Measurements from ENCODE around the gene TNFRSF12A. TPM values are rescaled to one million over a fixed set of nuclear protein-coding genes. Genes with fewer than 3 reads are reported as not detected.
A peak's percentile ranks its signal among the peaks of the same experiment; 100 is the strongest.

Gene TNFRSF12A
- total and polyA plus RNA-seq, 2 donors (not counting 1 experiment from before 2014, with no cell fraction given), result 80.7 to 196 TPM

GRCh38 chr16:3000540-3000939 is 19.6 kb upstream of the TNFRSF12A start:
- no peak overlapping the region for H3K27ac ChIP-seq (ENCODE audit: insufficient read depth, low read length)
- no peak overlapping the region for H3K4me3 ChIP-seq (replicated peaks in 1 of 4; ENCODE audit: control extremely low read depth in 1 of 4, insufficient read depth in 1 of 4, low read depth in 3 of 4, low read length in 4 of 4)
- H3K79me2 ChIP-seq (ENCODE audit: control insufficient read depth, insufficient read depth, low read length), result no peaks in the 10 kb centered on the region
- no peaks in the 10 kb centered on the region for H3K9me3 ChIP-seq (ENCODE audit: control insufficient read depth, insufficient read depth, low read depth, low read length)
- TF ChIP-seq CTCF (conservative IDR thresholded peaks at IDR 0.05 in 1 of 2, IDR thresholded peaks at IDR 0.05 in 1 of 2; ENCODE audit: low read depth in 1 of 2, low read length in 2 of 2) (no peak), EZH2 (IDR thresholded peaks at IDR 0.05; ENCODE audit: low read length, missing control alignments) (no peak)
- no peaks in the 10 kb centered on the region for H4K20me1 ChIP-seq (ENCODE audit: control insufficient read depth, extremely low read depth, insufficient read depth, low read length)
- H3K4me2 ChIP-seq (ENCODE audit: extremely low read depth, insufficient read depth, low read length), result no peak overlapping the region
- H3K36me3 ChIP-seq (ENCODE audit: control insufficient read depth, insufficient read depth, low read length), result no peaks in the 10 kb centered on the region
- no peak for DNase-seq (ENCODE audit: low read depth in 2 of 2)
- H3K9ac ChIP-seq (ENCODE audit: insufficient read depth, low read length), result no peak overlapping the region
- no peaks in the 10 kb centered on the region for H3K27me3 ChIP-seq (ENCODE audit: control insufficient read depth, insufficient read depth, low read length)
- H3K4me1 ChIP-seq (ENCODE audit: control insufficient read depth, extremely low read depth, insufficient read depth, low read length), result no peaks in the 10 kb centered on the region
- H2AFZ ChIP-seq (ENCODE audit: low read length), result no peak overlapping the region

- no peak overlapping the region for H2AFZ ChIP-seq (ENCODE audit: low read length)
- H3K9me3 ChIP-seq (ENCODE audit: control insufficient read depth, insufficient read depth, low read depth, low read length), result no peaks in the 10 kb centered on the region
- no peak for TF ChIP-seq CTCF (conservative IDR thresholded peaks at IDR 0.05 in 1 of 2, IDR thresholded peaks at IDR 0.05 in 1 of 2; ENCODE audit: low read depth in 1 of 2, low read length in 2 of 2)
- TF ChIP-seq EZH2 (IDR thresholded peaks at IDR 0.05; ENCODE audit: low read length, missing control alignments), result no peak
- H3K27me3 ChIP-seq (ENCODE audit: control insufficient read depth, insufficient read depth, low read length), result no peaks in the 10 kb centered on the region
- H3K36me3 ChIP-seq (ENCODE audit: control insufficient read depth, insufficient read depth, low read length), result no peaks in the 10 kb centered on the region
- no peak overlapping the region for H3K27ac ChIP-seq (ENCODE audit: insufficient read depth, low read length)
- no peak overlapping the region for H3K9ac ChIP-seq (ENCODE audit: insufficient read depth, low read length)
- no peaks in the 10 kb centered on the region for H3K4me1 ChIP-seq (ENCODE audit: control insufficient read depth, extremely low read depth, insufficient read depth, low read length)
- no peaks in the 10 kb centered on the region for H3K79me2 ChIP-seq (ENCODE audit: control insufficient read depth, insufficient read depth, low read length)
- no peak overlapping the region for H3K4me3 ChIP-seq (replicated peaks in 1 of 4; ENCODE audit: control extremely low read depth in 1 of 4, insufficient read depth in 1 of 4, low read depth in 3 of 4, low read length in 4 of 4)
- no peaks in the 10 kb centered on the region for H4K20me1 ChIP-seq (ENCODE audit: control insufficient read depth, extremely low read depth, insufficient read depth, low read length)
- H3K4me2 ChIP-seq (ENCODE audit: extremely low read depth, insufficient read depth, low read length), result no peak overlapping the region
- DNase-seq (ENCODE audit: low read depth in 2 of 2), result no peak
Observed at GRCh38 chr16:3001316-3001715, 18.9 kb upstream of the TNFRSF12A start.

- Histone ChIP-seq H4K20me1 (ENCODE audit: control insufficient read depth, extremely low read depth, insufficient read depth, low read length) (no peaks in the 10 kb centered on the region), H3K9ac (ENCODE audit: insufficient read depth, low read length) (no peak overlapping the region), H3K36me3 (ENCODE audit: control insufficient read depth, insufficient read depth, low read length) (no peaks in the 10 kb centered on the region), H3K79me2 (ENCODE audit: control insufficient read depth, insufficient read depth, low read length) (no peaks in the 10 kb centered on the region), H3K9me3 (ENCODE audit: control insufficient read depth, insufficient read depth, low read depth, low read length) (no peaks in the 10 kb centered on the region), H3K27me3 (ENCODE audit: control insufficient read depth, insufficient read depth, low read length) (peaks cover 4% of the 10 kb centered on the region), H3K4me2 (ENCODE audit: extremely low read depth, insufficient read depth, low read length) (no peak overlapping the region), H3K4me3 (replicated peaks in 1 of 4; ENCODE audit: control extremely low read depth in 1 of 4, insufficient read depth in 1 of 4, low read depth in 3 of 4, low read length in 4 of 4) (no peak overlapping the region), H3K27ac (ENCODE audit: insufficient read depth, low read length) (no peak overlapping the region), H2AFZ (ENCODE audit: low read length) (no peak overlapping the region), H3K4me1 (ENCODE audit: control insufficient read depth, extremely low read depth, insufficient read depth, low read length) (no peaks in the 10 kb centered on the region)
- TF ChIP-seq EZH2 (IDR thresholded peaks at IDR 0.05; ENCODE audit: low read length, missing control alignments) (no peak), CTCF (conservative IDR thresholded peaks at IDR 0.05 in 1 of 2, IDR thresholded peaks at IDR 0.05 in 1 of 2; ENCODE audit: low read depth in 1 of 2, low read length in 2 of 2) (peak in 1 of 2 donors; percentile 32)
- peak; percentile 97 to 98 for DNase-seq (ENCODE audit: low read depth in 2 of 2)
Observed at GRCh38 chr16:3003582-3004270, 16.4 kb upstream of the TNFRSF12A start.
